Activated T-cell treated with anti-CD3 and anti-CD28 coated beads, Interleukin-2, amount 50 U/mL, for 24 hours (primary cell): ENCODE results near the gene SMIM44.

ENCODE experiments used
- DNase-seq: peaks from one replicate; pipeline ENCODE4 v3.0.0-alpha.2; 2020
- H3K27ac Mint-ChIP-seq: 2 replicates; pipeline ENCODE4 v1.8.0; 2020; ENCODE audit warnings: mild to moderate bottlenecking, mixed read lengths
- H3K27me3 Mint-ChIP-seq: 2 replicates; pipeline ENCODE4 v1.8.0; 2020; ENCODE audit warnings: mixed read lengths
- H3K36me3 Mint-ChIP-seq: 2 replicates; pipeline ENCODE4 v1.8.0; 2020; ENCODE audit warnings: low read depth, mixed read lengths
- H3K4me1 Mint-ChIP-seq: 2 replicates; pipeline ENCODE4 v1.8.0; 2020; ENCODE audit warnings: low read depth, mixed read lengths
- H3K4me3 Mint-ChIP-seq: 2 replicates; pipeline ENCODE4 v1.8.0; 2020; ENCODE audit warnings: mild to moderate bottlenecking, moderate library complexity, mixed read lengths
- H3K9me3 Mint-ChIP-seq: 2 replicates; pipeline ENCODE4 v1.8.0; 2020; ENCODE audit warnings: mixed read lengths

The SMIM44 gene

GRCh38 chr19:3466635-3467034, 16.6 kb downstream of the SMIM44 start:
- DNase-seq: no peak
- no peaks in the 10 kb centered on the region for H3K4me1 Mint-ChIP-seq
- no peaks in the 10 kb centered on the region for H3K9me3 Mint-ChIP-seq
- no peaks in the 10 kb centered on the region for H3K27me3 Mint-ChIP-seq
- H3K27ac Mint-ChIP-seq: no peak overlapping the region
- no peak overlapping the region for H3K4me3 Mint-ChIP-seq
- H3K36me3 Mint-ChIP-seq: peaks cover 11% of the 10 kb centered on the region

DNA sequence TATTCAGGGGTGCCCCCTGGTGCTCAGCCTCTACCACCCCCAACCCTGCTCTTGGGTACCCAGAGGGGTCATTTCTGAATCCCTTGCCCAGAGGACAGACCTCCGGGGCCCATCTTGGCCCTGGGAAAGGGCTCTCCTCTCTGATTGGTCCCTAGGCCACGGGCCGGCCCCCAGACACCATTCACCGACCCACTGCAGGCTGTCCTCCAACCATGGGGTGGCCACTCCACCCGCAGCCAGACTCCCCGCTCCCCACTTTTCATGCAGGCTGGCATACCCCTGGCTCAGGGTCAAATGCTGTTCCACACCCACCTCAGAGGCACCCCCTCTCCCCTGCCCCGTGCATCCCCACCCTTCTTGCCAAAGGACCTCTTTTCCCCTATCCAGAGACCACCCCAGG, 17.7 kb downstream of the SMIM44 start:
- no peak overlapping the region for H3K27ac Mint-ChIP-seq
- DNase-seq: no peak
- no peak overlapping the region for H3K4me3 Mint-ChIP-seq
- no peaks in the 10 kb centered on the region for H3K4me1 Mint-ChIP-seq
- H3K36me3 Mint-ChIP-seq: peaks cover 11% of the 10 kb centered on the region
- no peaks in the 10 kb centered on the region for H3K9me3 Mint-ChIP-seq
- no peaks in the 10 kb centered on the region for H3K27me3 Mint-ChIP-seq

GRCh38 chr19:3464587-3465235, 18.5 kb downstream of the SMIM44 start:
- Mint-ChIP-seq H3K9me3 (no peaks in the 10 kb centered on the region), H3K27me3 (no peaks in the 10 kb centered on the region), H3K4me3 (no peak overlapping the region)

GRCh38 chr19:3463714-3464586, 19.3 kb downstream of the SMIM44 start:
- Mint-ChIP-seq H3K4me1 (no peaks in the 10 kb centered on the region), H3K27ac (no peak overlapping the region), H3K9me3 (no peaks in the 10 kb centered on the region), H3K4me3 (no peak overlapping the region), H3K36me3 (peaks cover 14% of the 10 kb centered on the region), H3K27me3 (no peaks in the 10 kb centered on the region)
- DNase-seq: no peak

More at GRCh38 chr19:3464587-3465235, 18.5 kb downstream of the SMIM44 start:
- Mint-ChIP-seq H3K4me1 (no peaks in the 10 kb centered on the region), H3K36me3 (peaks cover 14% of the 10 kb centered on the region), H3K27ac (no peak overlapping the region)
- no peak for DNase-seq

DNA sequence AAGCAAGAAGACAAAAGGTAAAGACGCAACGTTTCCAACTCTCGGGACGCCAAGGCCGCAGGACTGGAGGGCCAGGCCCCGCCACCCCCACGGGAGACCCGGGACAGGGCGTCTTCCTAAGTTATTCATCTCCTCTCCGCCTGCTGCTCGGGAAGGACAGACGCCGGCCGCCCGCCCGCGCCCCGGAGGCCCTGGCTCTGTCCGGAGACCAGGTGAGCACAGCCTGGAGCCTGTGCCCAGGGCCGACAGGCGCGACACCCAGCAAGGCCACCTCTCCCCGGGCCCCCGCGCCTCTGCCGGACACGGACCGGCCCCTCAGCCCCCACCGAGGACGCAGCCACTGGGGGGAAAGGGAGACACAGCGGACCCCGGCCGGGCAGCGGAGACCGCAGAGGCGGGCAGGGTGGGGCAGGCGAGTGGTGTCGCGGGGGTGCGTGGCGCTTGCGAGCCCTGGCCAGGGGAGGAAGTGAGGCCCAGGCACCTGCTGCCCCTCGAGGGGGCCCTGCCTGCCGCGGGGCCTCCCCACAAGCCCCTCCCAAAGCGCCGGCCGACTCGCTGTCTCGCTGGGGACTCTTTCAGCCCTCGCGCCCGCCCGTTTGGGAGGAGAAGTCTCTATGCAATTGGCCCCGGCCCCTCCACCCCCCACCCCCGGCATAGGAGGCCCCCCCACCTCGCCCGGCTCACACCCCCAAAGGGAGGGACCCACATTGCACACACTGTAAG, 20.1 kb downstream of the SMIM44 start:
- Mint-ChIP-seq H3K9me3 (no peaks in the 10 kb centered on the region), H3K4me1 (no peaks in the 10 kb centered on the region), H3K27ac (no peak overlapping the region), H3K36me3 (peaks cover 14% of the 10 kb centered on the region), H3K4me3 (no peak overlapping the region), H3K27me3 (no peaks in the 10 kb centered on the region)
- no peak for DNase-seq

DNA sequence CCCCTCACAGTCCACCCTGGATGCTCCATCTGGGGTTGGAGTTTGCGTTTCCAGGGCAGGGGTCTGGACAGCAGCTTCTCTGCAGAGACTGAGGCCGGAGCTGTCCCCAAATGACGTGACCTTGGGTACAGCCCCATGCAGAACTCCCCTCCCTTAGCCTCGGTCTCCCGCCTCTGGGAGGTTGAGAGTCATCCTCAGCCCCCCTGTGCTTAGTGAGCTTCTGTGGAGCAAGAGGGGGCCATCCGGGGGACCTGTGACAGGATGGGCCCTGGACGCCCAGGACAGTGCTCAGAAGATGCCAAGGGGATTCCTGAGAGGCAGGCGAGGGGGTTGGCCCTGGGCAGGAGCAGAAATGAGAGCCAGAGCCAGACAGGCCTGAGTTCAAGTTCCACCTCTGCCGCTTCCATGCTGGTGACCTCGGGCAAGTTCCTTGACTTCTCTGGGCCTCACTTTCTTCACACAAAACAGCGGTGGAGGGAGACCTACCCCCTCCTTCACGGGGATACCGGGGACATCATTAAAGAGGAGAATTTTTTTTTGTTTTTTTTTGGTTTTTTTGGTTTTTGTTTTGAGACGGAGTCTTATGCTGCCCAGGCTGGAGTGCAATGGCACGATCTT, 23.2 kb downstream of the SMIM44 start:
- no peaks in the 10 kb centered on the region for H3K27me3 Mint-ChIP-seq
- H3K36me3 Mint-ChIP-seq: peaks cover 19% of the 10 kb centered on the region
- H3K9me3 Mint-ChIP-seq: no peaks in the 10 kb centered on the region
- no peak overlapping the region for H3K4me3 Mint-ChIP-seq
- H3K27ac Mint-ChIP-seq: peak overlapping the region; percentile 24
- no peaks in the 10 kb centered on the region for H3K4me1 Mint-ChIP-seq
- DNase-seq: no peak

DNA sequence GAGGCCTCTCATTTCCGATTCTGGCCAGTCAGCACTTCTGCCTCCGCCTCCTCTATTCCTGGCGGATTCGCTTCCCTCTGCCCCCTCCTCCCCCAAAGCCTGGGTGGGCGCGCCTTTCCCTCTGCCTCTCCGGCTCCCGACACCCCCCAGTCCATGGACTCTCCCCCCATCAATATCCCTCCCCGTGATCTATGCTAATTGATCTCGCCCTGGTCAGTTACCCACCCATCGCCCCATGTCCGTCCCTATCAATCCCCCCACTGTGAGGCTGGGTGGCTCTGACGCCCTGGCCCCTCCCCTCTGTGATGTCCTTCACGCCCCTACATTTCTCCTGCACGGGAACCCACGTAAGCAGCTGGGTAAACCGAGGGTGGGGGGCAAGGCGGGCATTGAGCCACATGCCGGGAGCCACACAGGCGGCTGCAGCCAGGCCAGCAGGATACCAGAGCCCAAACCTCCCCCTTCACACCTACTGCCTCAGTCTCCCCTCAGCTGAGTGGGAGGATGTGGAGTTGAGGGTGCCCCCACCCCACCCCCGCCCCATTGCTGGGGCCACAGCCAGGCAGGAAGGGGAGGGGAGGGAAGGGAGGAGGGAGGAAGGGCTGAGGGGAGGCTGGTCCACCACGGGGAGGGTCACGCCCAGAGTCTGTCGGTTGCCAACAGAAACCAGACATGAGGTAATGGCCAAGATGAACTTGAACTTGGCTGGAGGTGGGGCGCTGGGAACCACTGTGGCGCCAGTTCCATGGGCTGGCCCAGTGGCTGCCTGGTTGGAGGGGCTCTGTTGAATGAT, 24.0 kb downstream of the SMIM44 start:
- no peaks in the 10 kb centered on the region for H3K4me1 Mint-ChIP-seq
- no peak for DNase-seq
- no peak overlapping the region for H3K27ac Mint-ChIP-seq
- peaks cover 27% of the 10 kb centered on the region for H3K36me3 Mint-ChIP-seq
- H3K4me3 Mint-ChIP-seq: no peak overlapping the region
- no peaks in the 10 kb centered on the region for H3K9me3 Mint-ChIP-seq
- H3K27me3 Mint-ChIP-seq: no peaks in the 10 kb centered on the region

- Mint-ChIP-seq H3K4me3 (no peak overlapping the region), H3K27ac (no peak overlapping the region), H3K36me3 (peaks cover 31% of the 10 kb centered on the region), H3K9me3 (no peaks in the 10 kb centered on the region), H3K27me3 (no peaks in the 10 kb centered on the region), H3K4me1 (no peaks in the 10 kb centered on the region)
- no peak for DNase-seq
Measured at GRCh38 chr19:3458229-3459088, 24.8 kb downstream of the SMIM44 start.

DNA sequence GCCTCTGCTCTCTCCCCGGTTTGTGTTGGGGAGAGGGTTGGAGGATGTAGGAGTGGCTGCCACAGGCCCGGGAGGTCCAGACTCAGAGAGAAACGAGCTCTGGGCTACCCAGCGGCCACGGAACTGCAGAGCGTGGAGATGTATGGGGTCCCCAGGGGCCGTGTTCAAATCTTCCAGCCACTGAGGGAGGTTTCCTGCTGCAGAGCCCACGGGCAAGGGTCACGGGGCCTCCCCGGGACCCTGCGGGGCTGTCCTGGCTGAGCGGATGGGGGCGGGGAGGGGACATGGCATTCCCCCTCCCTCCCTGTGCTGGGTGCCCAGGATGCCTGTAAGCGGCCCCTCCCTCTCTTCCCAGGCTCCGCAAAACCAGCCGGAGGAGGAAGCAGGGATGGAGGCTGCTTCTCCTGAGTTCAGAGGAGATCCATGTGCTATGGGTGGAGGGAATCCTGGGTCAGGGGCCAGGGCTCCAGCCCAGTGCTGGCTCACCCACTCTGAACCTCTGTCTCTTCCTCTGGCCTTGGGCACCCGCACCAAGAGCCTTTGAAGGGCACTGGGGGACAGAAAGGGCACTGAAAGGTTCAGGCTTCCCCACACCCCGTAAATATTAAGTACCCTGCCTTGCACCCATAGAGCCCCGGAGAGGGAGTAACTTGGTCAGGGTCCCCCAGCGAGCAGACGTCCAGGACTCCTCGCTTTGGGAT, 25.6 kb downstream of the SMIM44 start:
- Mint-ChIP-seq H3K9me3 (no peaks in the 10 kb centered on the region), H3K27ac (no peak overlapping the region), H3K4me1 (no peaks in the 10 kb centered on the region), H3K36me3 (peaks cover 36% of the 10 kb centered on the region), H3K27me3 (no peaks in the 10 kb centered on the region), H3K4me3 (no peak overlapping the region)
- DNase-seq: no peak

DNA sequence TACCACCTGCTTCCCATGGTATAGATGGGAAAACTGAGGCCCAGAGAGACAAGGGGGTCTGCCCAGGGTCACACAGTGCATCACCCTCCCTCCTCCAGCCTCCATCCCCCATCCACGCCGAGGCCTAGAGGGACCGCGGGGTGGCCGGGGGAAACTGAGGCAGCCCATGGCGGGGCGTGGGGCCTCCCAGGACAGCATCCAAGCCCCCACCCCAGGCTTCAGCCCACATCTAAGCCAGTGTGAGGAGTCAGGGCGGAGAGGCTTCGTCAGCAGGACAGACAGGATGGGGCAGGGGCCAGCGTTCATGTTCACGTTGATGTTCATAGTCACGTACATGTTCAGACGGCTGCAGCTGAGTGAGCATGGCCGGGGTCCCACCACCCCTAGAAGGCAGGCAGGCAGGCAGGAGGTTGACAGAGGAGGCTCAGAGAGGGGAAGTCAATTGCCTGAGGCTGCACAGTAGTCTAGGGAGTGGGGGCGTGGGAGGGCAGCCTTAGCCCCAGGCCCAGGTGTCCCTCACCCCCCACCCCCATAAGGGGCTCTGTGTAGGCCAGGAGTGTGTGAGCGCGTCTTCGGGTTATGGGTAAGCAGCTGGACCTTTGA, 26.2 kb downstream of the SMIM44 start:
- Mint-ChIP-seq H3K4me1 (no peaks in the 10 kb centered on the region), H3K27me3 (no peaks in the 10 kb centered on the region), H3K36me3 (peaks cover 38% of the 10 kb centered on the region), H3K9me3 (no peaks in the 10 kb centered on the region), H3K4me3 (no peak overlapping the region), H3K27ac (peak overlapping the region; percentile 38)
- DNase-seq: no peak

DNA sequence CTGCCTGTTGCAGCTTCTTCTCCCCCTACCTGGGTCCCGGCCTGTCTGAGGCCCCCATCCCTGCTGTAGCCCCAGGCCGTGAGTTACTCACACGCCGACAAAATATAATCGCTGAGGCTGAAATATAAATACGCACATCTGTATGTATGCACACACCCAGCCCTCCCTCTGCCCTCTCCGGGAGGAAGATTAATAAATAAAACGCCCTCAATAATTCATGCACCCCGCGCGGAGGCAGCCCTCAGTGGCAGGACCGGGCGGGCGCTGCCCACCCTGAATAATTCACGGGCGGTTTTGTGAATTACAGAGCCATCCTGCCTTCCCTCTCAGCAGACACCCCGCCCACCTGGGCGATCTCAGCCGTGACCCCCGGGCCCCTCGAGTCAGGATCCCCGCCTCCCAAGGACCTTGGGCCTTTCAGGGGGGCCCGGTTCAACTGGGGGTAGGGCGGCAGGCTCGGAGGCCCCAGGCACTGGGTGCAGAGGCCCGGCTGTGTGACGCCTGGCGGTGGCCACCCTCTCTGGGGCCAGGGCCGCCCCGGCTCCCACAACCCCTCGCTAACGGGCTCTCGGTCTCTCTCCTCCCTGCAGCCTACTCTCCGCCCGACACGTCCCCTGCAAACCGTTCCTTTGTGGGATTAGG, 27.2 kb downstream of the SMIM44 start:
- Mint-ChIP-seq H3K36me3 (peaks cover 44% of the 10 kb centered on the region), H3K27me3 (no peaks in the 10 kb centered on the region), H3K4me3 (no peak overlapping the region), H3K9me3 (no peaks in the 10 kb centered on the region), H3K4me1 (no peaks in the 10 kb centered on the region), H3K27ac (no peak overlapping the region)
- DNase-seq: no peak

DNA sequence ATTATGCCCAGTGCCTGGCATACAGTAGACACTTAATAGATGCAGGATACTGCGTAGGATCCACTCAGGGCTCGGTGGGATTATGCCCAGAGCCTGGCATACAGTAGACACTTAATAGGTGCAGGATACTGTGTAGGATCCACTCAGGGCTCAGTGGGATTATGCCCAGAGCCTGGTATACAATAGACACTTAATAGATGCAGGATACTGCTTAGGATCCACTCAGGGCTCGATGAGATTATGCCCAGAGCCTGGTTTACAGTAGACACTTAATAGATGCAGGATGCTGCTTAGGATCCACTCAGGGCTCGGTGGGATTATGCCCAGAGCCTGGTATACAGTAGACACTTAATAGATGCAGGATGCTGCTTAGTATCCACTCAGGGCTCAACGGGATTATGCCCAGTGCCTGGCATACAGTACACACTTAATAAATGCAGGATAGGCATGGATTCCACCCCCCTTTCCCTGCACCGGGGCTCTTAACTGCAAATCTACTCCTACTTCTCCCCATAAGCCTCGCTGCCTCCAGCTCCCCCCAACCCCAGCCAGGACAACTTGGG, 27.8 kb downstream of the SMIM44 start:
- no peak for DNase-seq
- H3K4me3 Mint-ChIP-seq: no peak overlapping the region
- H3K27ac Mint-ChIP-seq: no peak overlapping the region
- peaks cover 50% of the 10 kb centered on the region for H3K36me3 Mint-ChIP-seq
- H3K4me1 Mint-ChIP-seq: no peaks in the 10 kb centered on the region
- H3K9me3 Mint-ChIP-seq: no peaks in the 10 kb centered on the region
- no peaks in the 10 kb centered on the region for H3K27me3 Mint-ChIP-seq
